Large intestine (tissue), 3 donors: ENCODE measurements around the gene WDR18. TPM values are rescaled to one million over a fixed set of nuclear protein-coding genes. Genes with fewer than 3 reads are reported as not detected.
A peak's percentile ranks its signal among the peaks of the same experiment; 100 is the strongest.

Source experiments
- DNase-seq, 2 donors: peaks; one replicate each; pipeline versions ENCODE4 v3.0.0 to v3.0.0-alpha.2; 2013
- H3K27ac ChIP-seq: one replicate; pipeline ENCODE4 v1.5.1; 2013; ENCODE audit warnings: low read length
- H3K27me3 ChIP-seq: 2 replicates; pipeline ENCODE4 v1.6.1; 2013; ENCODE audit warnings: low read length; ENCODE audit not compliant: control insufficient read depth, insufficient read depth
- H3K36me3 ChIP-seq: 2 replicates; pipeline ENCODE4 v1.6.1; 2013; ENCODE audit warnings: low read length; ENCODE audit not compliant: control insufficient read depth, insufficient read depth
- H3K4me1 ChIP-seq: one replicate; pipeline ENCODE4 v1.6.1; 2013; ENCODE audit warnings: low read length; ENCODE audit not compliant: control insufficient read depth, insufficient read depth
- H3K4me3 ChIP-seq: one replicate; pipeline ENCODE4 v1.5.1; 2013; ENCODE audit warnings: low read length
- H3K9me3 ChIP-seq: one replicate; pipeline ENCODE4 v1.6.1; 2013; ENCODE audit warnings: mild to moderate bottlenecking, low read depth, low read length, moderate library complexity; ENCODE audit not compliant: control insufficient read depth
- WGBS: methylation state at CpG from one replicate; pipeline ENCODE4 v1.1.5; 2013; ENCODE audit warnings: low lambda C conversion rate; ENCODE audit not compliant: insufficient coverage; 5-methylcytosine and 5-hydroxymethylcytosine counted together
- polyA plus RNA-seq: library from polyadenylated mRNA; unstranded; fragments of 120-200 nt; gene quantifications from one replicate; pipeline ENCODE4 v1.2.1, GENCODE V29; 2013

WDR18 gene
- polyA plus RNA-seq, 1 donor, result 33.7 TPM

DNA sequence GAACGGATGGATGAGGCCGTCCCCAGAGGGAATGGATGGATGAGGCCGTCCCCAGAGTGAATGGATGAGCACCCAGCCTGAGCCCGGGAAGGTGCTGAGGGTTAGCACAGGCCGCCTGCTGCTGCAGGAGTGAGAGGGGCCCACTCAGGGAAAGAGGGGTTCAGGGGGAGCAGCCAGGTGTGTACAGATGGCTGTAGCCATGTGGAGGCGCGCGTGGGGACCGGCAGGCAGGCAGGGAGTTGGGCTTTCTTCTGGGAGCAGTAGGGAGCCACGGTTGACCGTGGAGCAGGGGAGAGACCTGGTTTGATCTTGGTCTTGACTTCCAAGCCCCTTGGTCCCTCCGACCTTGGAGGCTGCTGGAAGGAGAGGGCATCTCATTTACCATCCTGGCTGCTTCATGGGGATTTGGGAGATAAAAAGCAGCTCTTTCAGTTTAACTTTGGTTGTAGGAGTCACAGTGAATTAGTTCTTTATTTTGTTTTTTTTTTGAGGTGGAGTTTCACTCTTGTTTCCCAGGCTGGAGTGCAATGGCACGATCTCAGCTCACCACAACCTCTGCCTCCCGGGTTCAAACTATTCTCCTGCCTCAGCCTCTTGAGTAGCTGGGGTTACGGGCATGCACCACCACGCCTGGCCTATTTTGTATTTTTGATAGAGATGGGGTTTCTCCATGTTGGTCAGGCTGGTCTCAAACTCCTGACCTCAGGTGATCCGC is 33.6 kb upstream of the WDR18 start:
- no peak for DNase-seq

DNA sequence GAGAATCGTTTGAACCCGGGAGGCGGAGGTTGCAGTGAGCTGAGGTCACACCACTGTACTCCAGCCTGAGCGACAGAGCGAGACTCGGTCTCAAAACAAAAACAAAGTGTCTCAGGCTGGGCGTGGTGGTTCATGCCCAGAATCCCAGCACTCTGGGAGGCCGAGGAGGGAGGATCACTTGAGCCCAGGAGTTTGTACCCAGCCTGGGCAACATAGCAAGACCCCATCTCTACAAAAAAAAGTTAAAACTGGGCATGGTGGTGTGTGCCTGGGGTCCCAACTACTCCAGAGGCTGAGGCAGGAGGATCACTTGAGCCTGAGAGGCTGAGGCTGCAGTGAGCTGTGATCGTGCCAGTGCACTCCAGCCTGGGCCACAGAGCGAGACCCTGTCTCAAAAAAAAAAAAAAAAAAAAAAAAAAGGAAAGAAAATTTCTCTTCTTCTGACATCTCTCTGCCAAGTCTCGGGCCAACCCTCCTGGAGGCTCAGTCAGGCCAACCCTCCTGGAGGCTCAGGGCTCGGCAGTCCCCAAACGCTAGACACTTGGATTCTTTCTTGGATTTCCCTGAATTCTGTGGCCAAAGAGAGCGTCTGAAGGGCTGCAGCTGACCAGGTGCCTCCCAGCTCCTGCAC is 32.0 kb upstream of the WDR18 start:
- Histone ChIP-seq H3K4me3 (no peak overlapping the region), H3K27me3 (no peaks in the 10 kb centered on the region), H3K36me3 (peaks cover 22% of the 10 kb centered on the region), H3K4me1 (peaks cover 88% of the 10 kb centered on the region), H3K9me3 (peaks cover 13% of the 10 kb centered on the region), H3K27ac (peak overlapping the region; percentile 98)
- no CpG with 5 or more reads among the region's 14 CpGs for WGBS
- no peak for DNase-seq

More for the DNA sequence above, 33.6 kb upstream of the WDR18 start:
- no peaks in the 10 kb centered on the region for H3K27me3 ChIP-seq
- H3K4me3 ChIP-seq, result no peak overlapping the region
- peaks cover 84% of the 10 kb centered on the region for H3K4me1 ChIP-seq
- peak overlapping the region; percentile 98 for H3K27ac ChIP-seq
- H3K9me3 ChIP-seq, result peaks cover 14% of the 10 kb centered on the region
- H3K36me3 ChIP-seq, result peaks cover 35% of the 10 kb centered on the region
- WGBS, result no CpG with 5 or more reads among the region's 17 CpGs

DNA sequence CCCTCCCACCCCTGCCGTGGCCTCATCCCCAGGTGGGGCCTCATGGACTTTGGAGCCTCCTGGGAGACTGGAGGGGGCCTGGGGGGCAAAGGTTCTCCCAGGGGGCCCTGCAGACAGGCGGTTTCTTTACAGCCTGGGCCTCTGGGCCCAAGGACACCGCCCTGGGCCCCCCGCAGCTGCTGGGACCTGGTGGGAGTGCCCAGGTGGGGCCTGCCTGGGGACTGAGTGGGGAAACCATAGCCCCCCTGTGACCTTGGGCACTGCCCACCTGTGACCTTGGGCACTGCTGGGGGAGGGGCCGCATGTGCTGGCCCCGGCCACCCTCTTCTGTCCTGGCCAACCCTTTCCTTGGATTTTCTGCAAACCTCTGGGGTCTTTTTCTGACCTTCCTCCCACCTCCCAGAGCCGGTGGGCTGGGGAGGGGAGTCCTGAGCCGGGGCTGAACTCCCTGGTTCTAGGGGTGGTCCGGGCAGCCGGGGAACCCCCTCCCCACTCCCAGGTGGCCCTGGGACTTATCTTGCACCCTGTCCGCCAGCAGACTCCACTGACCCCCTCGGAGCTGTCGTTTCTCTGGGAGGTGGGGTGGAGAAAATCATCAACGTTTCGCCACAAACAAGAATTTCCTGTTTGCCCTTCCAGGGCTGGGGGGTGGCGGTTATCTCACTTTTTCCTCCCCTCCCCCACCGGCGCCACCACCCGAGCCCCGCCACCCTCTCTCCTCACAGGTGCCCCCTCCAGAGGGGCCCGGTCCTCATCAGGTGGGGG is 31.3 kb upstream of the WDR18 start:
- DNase-seq, result peak; percentile 96 to 99
- Histone ChIP-seq H3K9me3 (peaks cover 13% of the 10 kb centered on the region), H3K4me3 (peak overlapping the region; percentile 48), H3K27ac (peak overlapping the region; percentile 98), H3K4me1 (peaks cover 88% of the 10 kb centered on the region), H3K36me3 (peaks cover 19% of the 10 kb centered on the region), H3K27me3 (no peaks in the 10 kb centered on the region)
- WGBS, result no CpG with 5 or more reads among the region's 21 CpGs

DNA sequence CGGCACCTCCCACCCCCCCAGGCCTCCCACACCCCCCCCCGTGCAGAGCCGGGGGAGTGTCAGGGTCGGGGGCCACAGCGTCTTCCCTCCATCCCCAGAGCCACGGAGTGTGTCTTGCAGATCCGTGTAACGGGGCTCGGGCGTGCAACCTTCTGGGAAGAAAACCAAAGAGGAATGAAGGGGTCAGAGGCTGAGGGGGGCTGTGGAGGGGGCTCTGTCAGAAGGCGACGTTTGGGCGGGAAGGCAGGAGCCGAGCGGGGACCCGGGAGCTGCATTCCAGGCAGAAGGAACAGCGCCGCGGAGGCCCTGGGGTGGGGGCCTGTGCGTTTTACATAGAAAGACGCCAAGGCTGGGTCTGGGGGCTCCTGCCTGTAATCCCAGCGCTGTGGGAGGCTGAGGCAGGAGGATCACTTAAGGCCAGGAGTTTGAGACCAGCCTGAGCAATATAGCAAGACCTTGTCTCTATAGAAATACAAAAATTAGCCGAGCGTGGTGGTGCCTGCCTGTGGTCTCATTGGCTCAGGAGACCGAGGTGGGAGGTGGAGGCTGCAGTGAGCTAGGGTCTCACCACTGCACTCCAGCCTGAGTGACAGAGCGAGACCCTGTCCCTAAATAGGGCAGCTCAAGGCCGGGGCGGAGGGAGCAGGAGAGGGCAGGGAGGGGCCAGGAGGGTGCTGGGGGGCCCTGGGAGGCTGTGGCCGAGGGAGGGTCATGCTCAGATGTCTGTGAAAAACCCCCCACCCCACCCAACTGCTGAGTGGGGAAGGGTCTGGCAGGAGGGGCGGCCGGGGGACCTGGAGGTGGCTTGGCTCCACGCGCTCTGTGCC is 30.5 kb upstream of the WDR18 start:
- H3K27ac ChIP-seq, result peak overlapping the region; percentile 98
- H3K9me3 ChIP-seq, result peaks cover 11% of the 10 kb centered on the region
- H3K4me3 ChIP-seq, result peak overlapping the region; percentile 48
- DNase-seq, result peak in 1 of 2 donors; percentile 22
- no peaks in the 10 kb centered on the region for H3K27me3 ChIP-seq
- no CpG with 5 or more reads among the region's 33 CpGs for WGBS
- peaks cover 80% of the 10 kb centered on the region for H3K4me1 ChIP-seq
- peaks cover 14% of the 10 kb centered on the region for H3K36me3 ChIP-seq

DNA sequence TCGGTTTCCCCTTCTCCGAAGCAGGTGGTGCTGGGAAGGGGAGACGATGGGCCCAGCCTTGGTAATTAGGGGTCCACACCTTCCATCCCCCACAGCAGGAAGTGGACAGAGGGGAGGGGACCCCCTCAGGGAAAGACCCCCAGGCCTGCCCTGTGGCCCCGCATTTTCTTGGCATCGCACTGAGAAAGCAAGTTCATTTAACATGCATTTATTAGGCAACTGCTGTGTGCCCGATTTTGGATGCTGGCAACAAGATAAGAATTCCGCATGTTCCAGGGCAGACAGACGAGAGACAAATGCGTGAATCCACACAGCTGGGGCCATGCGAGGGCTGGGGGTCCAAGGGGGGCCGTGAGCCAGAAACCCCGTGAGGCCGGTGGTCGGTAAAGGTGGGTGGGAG is 29.9 kb upstream of the WDR18 start:
- H3K9me3 ChIP-seq, result peaks cover 6% of the 10 kb centered on the region
- peaks cover 78% of the 10 kb centered on the region for H3K4me1 ChIP-seq
- peak overlapping the region; percentile 48 for H3K4me3 ChIP-seq
- DNase-seq, result no peak
- no peaks in the 10 kb centered on the region for H3K27me3 ChIP-seq
- peak overlapping the region; percentile 98 for H3K27ac ChIP-seq
- no CpG with 5 or more reads among the region's 14 CpGs for WGBS
- H3K36me3 ChIP-seq, result peaks cover 17% of the 10 kb centered on the region

DNA sequence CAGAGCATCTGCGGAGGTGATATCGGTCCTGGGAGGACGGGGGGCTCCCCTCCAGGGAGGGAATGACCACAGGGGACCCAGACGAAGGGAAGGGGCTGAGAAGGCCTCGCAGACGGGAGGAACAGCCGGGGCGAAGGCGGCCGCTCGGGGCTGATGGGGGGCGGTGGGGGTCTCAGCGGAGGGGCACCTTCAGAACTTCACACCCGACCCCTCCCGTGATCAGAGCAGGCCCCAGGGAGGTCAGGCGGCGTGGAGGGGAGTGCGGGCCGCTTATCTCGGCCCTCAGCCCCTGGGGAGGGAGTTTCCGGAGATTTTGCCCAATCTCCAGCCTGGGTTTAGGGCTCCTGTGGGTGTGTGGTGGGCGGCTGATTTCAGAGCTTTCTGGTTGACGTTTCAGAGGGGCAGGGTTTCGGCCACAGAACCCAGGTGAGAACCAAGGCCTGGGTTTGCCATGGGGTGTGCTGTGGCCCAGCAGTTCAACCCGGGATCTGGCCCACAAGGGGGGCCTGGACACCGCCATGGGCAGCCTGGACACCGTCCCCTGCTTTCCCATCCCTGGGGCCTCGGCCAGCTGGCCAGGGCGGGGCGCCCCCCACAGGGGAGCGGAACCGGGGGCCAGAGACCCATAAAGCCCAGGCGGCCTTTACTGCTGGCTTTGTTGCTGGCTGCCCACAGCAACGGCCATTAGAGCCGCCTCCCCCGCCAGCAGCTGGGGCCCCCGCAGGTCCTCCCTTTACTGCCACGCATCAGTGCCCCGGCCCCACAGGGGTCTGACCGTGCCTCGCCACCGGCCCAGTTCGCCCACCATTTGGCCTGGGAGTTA is 29.3 kb upstream of the WDR18 start:
- Histone ChIP-seq H3K4me1 (peaks cover 78% of the 10 kb centered on the region), H3K4me3 (peak overlapping the region; percentile 48), H3K9me3 (peaks cover 4% of the 10 kb centered on the region), H3K27me3 (no peaks in the 10 kb centered on the region), H3K36me3 (peaks cover 20% of the 10 kb centered on the region), H3K27ac (peak overlapping the region; percentile 98)
- DNase-seq, result peak; percentile 68 to 81
- no CpG with 5 or more reads among the region's 43 CpGs for WGBS

DNA sequence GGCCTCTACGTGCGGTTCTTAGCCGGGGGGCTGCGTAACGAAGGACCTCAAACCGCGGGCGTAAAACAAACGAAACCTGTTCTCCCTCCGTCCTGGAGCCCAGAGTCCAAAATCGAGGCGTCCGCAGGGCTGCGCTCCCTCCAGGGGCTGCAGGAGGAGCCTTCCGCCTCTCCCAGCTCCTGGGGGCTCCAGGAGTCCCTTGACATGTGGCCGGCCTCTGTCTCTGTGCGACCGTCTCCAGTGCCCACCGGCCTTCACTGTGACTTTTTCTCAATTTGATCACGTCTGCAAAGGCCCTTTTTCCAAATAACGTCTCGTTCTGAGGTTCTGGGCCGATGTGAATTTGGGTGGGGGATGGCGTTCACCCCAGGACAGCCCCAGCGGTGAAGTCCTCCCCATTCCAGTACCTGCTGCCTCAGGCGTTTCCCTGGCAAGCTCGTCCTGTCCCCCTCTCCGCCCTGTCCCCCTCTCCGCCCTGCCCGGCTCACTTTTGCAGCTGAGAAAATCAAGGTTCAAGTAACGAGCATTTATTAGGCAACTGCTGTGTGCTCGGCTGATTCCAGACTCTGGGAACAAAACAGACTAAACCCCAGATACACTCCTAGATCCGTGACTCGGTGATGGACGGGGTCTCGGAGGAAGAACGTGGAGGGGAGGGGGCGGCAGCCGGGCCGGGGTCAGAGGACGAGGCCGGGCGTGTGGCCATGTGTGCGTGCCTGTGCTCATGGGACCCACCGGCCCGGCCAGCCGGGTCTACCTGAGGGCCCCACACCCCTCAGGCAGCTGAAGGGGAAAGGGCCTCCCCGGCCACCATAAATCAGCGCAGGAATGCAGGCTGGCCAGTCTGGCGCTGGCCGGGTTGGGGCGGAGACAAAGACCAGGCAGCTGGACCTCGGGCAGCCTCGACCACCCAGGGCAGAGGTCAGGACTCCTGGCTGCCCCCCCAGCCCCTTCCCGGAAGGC is 28.1 kb upstream of the WDR18 start:
- peak; percentile 79 to 87 for DNase-seq
- WGBS, result no CpG with 5 or more reads among the region's 55 CpGs
- Histone ChIP-seq H3K4me3 (peak overlapping the region; percentile 48), H3K4me1 (peaks cover 81% of the 10 kb centered on the region), H3K9me3 (peaks cover 4% of the 10 kb centered on the region), H3K27ac (peak overlapping the region; percentile 98), H3K36me3 (peaks cover 28% of the 10 kb centered on the region), H3K27me3 (no peaks in the 10 kb centered on the region)

DNA sequence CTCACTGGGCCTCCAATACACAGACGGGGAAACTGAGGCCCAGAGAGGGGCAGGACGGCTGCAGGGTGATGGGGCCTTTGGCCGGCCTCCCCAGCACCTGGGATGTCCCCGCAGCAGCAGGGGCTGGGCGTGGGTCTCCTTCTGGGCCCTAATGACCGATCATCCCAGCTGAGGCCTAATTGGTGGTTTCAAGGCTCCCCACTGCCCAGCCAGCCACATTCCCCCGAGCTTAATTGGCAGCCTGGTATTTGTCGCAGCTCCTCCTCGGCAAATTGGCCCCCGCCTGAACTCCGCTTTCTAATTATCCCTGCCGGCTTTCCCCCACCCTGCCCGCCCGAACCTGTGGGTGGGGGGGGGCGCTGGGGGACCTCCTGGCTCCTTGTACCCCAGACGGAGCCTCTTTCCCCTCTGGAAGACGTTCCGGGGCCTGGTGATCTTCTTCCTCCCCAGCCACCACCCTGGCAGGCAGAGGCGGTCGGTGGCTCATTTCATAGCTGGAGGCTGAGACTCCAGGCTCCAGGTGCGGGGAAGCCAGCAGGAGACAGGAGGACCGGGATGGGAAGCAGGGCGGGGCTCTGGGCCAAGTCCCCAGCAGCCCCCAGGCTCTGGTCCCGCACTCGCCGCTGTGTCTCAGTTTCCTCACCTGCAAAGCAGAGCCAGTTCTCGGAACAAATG is 27.2 kb upstream of the WDR18 start:
- Histone ChIP-seq H3K4me3 (peak overlapping the region; percentile 48), H3K36me3 (peaks cover 33% of the 10 kb centered on the region), H3K4me1 (peaks cover 82% of the 10 kb centered on the region), H3K9me3 (peaks cover 4% of the 10 kb centered on the region), H3K27ac (peak overlapping the region; percentile 98), H3K27me3 (no peaks in the 10 kb centered on the region)
- no CpG with 5 or more reads among the region's 27 CpGs for WGBS
- DNase-seq, result peak; percentile 56 to 77
